ENCODE measurements around the gene DYNC1I1.

Gene DYNC1I1

DNA sequence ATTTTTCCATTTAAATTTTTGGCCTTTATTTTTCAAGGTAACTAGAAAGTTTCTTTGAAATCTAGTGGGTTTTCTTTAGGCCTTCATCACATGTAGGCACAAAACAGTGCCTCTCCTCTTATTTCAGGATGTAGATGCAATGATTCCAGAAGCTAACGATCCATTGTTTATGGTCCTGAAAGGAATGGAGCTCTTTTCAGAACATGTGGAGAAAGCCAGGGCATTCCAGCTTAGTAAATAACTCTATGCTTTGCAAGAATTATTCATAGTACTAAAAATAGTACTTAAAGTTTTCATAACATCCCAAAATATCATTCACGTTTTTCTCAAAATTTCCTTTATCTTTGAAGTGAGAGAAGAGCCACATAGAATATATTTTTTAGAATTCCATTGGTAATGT is 91.3 kb downstream of the DYNC1I1 start:
- H3K4me1 ChIP-seq (ENCODE audit: control insufficient read depth, insufficient read depth, low read length) = peaks cover 12% of the 10 kb centered on the region; the same call in 1 of the 2 replicates

DNA sequence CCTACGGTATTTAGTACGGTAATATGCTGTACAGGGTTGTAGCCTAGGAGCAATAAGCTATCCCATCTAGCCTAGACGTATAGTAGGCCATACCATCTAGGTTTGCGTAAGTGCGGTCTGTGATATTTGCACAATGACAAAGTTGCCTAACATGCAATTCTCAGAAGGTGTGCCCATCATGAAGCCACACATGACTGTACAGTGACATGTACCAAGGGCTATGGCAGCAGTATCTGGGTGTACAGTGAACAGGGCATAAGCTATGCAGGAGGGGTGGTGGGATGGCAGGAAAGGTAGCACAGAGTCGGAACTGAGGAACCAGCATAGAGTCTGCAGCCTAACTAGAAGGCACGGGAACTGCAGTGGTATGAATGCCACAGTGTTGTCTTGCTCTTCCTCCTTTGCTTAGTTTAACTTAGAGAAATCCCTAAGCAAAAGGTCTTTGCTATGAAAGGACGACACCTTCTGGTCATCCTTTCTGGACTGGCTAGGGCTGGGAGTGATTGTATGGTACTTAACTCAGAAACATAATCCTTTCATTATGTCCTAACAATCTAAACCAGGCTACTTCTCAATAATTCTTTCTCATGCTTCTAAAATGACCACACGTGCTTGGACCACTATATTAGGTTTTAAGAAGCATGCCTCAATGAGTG is 93.5 kb downstream of the DYNC1I1 start:
- no peak overlapping the region for H3K9ac ChIP-seq (ENCODE audit: low read length)
- peaks cover 3% of the 10 kb centered on the region; the same call in 1 of the 2 replicates for H3K4me1 ChIP-seq (ENCODE audit: control insufficient read depth, insufficient read depth, low read length)

More for the DNA sequence above, 91.3 kb downstream of the DYNC1I1 start:
- Histone ChIP-seq H3K36me3 (ENCODE audit: control insufficient read depth, insufficient read depth, low read length) (no peaks in the 10 kb centered on the region), H3K9me3 (ENCODE audit: control insufficient read depth, insufficient read depth, low read depth, low read length) (no peaks in the 10 kb centered on the region), H3K9ac (ENCODE audit: low read length) (no peak overlapping the region), H3K4me3 (ENCODE audit: low read depth, low read length) (no peak overlapping the region), H3K27ac (ENCODE audit: low read depth, low read length) (no peak overlapping the region), H3K27me3 (ENCODE audit: control insufficient read depth, insufficient read depth, low read length) (no peaks in the 10 kb centered on the region)

DNA sequence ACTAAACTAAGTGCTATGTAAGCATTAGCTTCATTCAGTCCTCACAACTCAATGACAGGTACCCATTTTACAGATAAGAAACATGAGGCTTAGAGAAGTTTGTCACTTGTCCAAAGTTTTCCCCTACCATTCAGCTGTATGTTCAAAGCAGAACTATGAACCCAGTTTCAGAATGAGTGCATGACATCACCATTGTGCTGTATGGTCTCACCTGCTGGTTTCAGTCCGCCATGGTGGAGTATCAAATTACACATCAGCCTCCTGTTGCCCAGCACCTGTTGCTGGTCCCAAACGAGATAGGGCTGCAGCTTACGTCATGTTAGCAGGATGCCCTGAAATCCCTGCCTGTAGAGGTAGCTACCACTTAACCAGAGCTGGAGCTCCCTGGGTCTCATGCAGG is 95.0 kb downstream of the DYNC1I1 start:
- H3K9ac ChIP-seq (ENCODE audit: low read length) = no peak overlapping the region
- H3K27me3 ChIP-seq (ENCODE audit: control insufficient read depth, insufficient read depth, low read length) = no peaks in the 10 kb centered on the region
- H3K4me3 ChIP-seq (ENCODE audit: low read depth, low read length) = no peak overlapping the region
- no peaks in the 10 kb centered on the region for H3K9me3 ChIP-seq (ENCODE audit: control insufficient read depth, insufficient read depth, low read depth, low read length)
- no peak overlapping the region for H3K27ac ChIP-seq (ENCODE audit: low read depth, low read length)
- H3K36me3 ChIP-seq (ENCODE audit: control insufficient read depth, insufficient read depth, low read length) = no peaks in the 10 kb centered on the region
- no peaks in the 10 kb centered on the region for H3K4me1 ChIP-seq (ENCODE audit: control insufficient read depth, insufficient read depth, low read length)

More for the DNA sequence above, 93.5 kb downstream of the DYNC1I1 start:
- H3K9me3 ChIP-seq (ENCODE audit: control insufficient read depth, insufficient read depth, low read depth, low read length) = no peaks in the 10 kb centered on the region
- no peaks in the 10 kb centered on the region for H3K36me3 ChIP-seq (ENCODE audit: control insufficient read depth, insufficient read depth, low read length)
- no peak overlapping the region for H3K27ac ChIP-seq (ENCODE audit: low read depth, low read length)
- no peaks in the 10 kb centered on the region for H3K27me3 ChIP-seq (ENCODE audit: control insufficient read depth, insufficient read depth, low read length)
- no peak overlapping the region for H3K4me3 ChIP-seq (ENCODE audit: low read depth, low read length)

DNA sequence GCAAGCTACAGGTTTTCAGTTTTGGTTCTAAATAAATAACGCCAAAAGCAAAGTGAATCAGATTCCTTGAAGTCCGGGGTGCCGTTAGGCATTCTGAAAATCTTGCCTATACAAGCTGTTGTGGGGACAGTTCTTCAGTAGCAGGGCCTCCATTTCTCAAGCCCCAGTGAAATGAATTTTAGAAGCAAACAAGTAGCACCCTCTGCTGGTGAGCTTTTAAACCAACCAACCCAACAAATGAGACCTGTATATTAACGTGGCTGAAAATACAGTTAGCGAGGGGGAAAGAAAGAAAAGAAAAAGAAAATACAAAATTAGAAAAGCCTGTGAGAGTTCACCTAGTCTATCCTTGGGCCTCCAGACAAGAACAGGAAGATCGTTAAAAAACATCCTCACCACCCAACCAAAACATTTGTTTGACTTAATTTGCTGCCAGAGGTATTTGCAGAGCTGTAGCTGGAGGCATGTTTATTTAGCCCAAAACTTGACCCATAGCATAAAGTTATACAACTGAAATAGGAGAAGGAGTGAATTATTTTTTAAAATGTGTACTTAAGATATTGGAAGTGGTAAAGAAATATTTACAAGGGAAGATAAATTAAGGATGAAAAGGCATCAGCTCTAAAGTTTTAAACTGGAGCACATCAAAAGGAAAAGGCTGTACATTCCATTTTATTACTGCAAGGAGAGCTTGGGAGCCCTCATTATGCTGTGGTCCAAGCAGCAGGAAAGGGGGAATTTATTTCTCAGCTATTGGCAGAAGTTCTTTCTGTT is 98.9 kb downstream of the DYNC1I1 start:
- H3K4me3 ChIP-seq (ENCODE audit: low read depth, low read length) = no peak overlapping the region
- no peaks in the 10 kb centered on the region for H3K27me3 ChIP-seq (ENCODE audit: control insufficient read depth, insufficient read depth, low read length)
- H3K27ac ChIP-seq (ENCODE audit: low read depth, low read length) = no peak overlapping the region
- H3K9ac ChIP-seq (ENCODE audit: low read length) = no peak overlapping the region
- H3K4me1 ChIP-seq (ENCODE audit: control insufficient read depth, insufficient read depth, low read length) = no peaks in the 10 kb centered on the region
- no peaks in the 10 kb centered on the region for H3K9me3 ChIP-seq (ENCODE audit: control insufficient read depth, insufficient read depth, low read depth, low read length)
- no peaks in the 10 kb centered on the region; the same call in 1 of the 2 replicates for H3K36me3 ChIP-seq (ENCODE audit: control insufficient read depth, insufficient read depth, low read length)

DNA sequence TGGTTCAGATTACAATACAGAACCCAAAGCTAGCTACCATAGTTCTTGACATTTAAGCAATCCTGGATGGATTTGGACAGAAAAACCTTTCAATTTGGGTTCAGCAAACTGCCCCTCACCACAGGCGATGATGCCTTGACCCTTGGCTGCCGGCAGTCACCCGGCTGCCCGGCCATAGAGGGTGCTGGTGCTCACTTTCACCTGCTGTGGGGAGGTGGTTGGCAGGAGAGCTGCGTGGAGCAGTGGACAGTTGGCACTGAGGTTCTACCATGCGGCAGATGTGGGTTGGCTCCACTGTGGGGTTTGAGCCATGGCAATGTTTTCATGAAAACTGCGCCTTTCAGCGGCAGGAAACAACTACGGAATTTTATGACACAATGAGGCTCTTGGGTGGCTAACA is 99.5 kb downstream of the DYNC1I1 start:
- H3K4me3 ChIP-seq (ENCODE audit: low read depth, low read length) = no peak overlapping the region
- H3K27me3 ChIP-seq (ENCODE audit: control insufficient read depth, insufficient read depth, low read length) = no peaks in the 10 kb centered on the region
- H3K36me3 ChIP-seq (ENCODE audit: control insufficient read depth, insufficient read depth, low read length) = no peaks in the 10 kb centered on the region; the same call in 1 of the 2 replicates
- no peak overlapping the region for H3K27ac ChIP-seq (ENCODE audit: low read depth, low read length)
- H3K9me3 ChIP-seq (ENCODE audit: control insufficient read depth, insufficient read depth, low read depth, low read length) = no peaks in the 10 kb centered on the region
- H3K4me1 ChIP-seq (ENCODE audit: control insufficient read depth, insufficient read depth, low read length) = no peaks in the 10 kb centered on the region
- H3K9ac ChIP-seq (ENCODE audit: low read length) = no peak overlapping the region

DNA sequence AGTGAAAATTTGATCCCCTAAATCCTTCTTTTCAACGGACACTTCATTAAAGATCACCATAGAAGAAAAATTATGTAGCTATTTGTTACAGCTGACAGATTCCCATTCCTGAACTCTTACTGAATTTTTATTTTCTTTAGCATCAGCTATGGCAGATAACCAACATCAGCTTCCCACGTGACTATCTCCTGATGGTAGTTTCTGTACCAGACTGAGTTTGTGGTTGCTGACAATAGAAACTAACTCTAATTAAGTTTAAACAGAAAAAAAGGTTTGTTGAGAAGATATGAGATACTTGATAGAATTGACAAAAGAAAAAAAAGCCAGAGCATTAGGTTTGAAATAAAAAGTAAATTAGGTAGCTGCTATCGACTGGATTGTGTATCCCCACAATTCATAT is 101.8 kb downstream of the DYNC1I1 start:
- Histone ChIP-seq H3K4me1 (ENCODE audit: control insufficient read depth, insufficient read depth, low read length) (no peaks in the 10 kb centered on the region), H3K9ac (ENCODE audit: low read length) (no peak overlapping the region), H3K27ac (ENCODE audit: low read depth, low read length) (no peak overlapping the region)

DNA sequence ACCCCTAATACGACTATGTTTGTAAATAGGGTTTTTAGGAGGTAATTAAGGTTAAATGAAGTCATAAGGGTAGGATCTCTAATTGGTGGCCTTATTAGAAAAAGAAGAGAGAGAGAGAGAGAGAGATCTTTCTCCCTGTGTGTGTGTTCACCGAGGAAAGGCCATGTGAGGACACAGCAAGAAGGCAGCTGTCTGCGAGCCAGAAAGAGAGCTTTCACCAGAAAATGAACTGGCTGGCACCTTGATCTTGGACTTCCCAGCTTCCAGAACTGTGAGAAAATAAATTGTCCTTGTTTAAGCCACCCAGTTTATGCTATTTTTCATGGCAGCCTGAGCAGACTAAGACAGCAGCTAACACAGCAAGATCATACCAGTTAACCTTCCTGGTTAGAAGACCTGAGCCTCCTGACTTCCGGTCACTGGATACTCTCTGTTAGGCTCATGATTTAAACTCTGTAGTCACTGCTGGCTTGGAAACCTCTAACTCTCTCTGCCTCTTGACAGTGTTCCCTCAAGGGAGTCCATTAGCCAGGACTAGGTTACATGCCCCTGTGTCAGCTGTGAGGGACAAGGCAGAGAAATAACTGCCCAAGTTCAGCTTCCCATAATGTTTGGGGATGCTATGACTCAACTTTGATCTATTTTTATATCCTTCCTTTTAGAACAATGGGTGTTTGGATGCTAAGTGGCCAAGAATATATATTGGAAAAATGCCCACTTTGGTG is 102.3 kb downstream of the DYNC1I1 start:
- H3K4me1 ChIP-seq (ENCODE audit: control insufficient read depth, insufficient read depth, low read length) = no peaks in the 10 kb centered on the region
- H3K4me3 ChIP-seq (ENCODE audit: low read depth, low read length) = no peak overlapping the region
- H3K27me3 ChIP-seq (ENCODE audit: control insufficient read depth, insufficient read depth, low read length) = no peaks in the 10 kb centered on the region
- no peaks in the 10 kb centered on the region; the same call in 1 of the 2 replicates for H3K36me3 ChIP-seq (ENCODE audit: control insufficient read depth, insufficient read depth, low read length)
- H3K27ac ChIP-seq (ENCODE audit: low read depth, low read length) = no peak overlapping the region
- no peak overlapping the region for H3K9ac ChIP-seq (ENCODE audit: low read length)
- no peaks in the 10 kb centered on the region for H3K9me3 ChIP-seq (ENCODE audit: control insufficient read depth, insufficient read depth, low read depth, low read length)

More for the DNA sequence above, 101.8 kb downstream of the DYNC1I1 start:
- Histone ChIP-seq H3K27me3 (ENCODE audit: control insufficient read depth, insufficient read depth, low read length) (no peaks in the 10 kb centered on the region), H3K36me3 (ENCODE audit: control insufficient read depth, insufficient read depth, low read length) (no peaks in the 10 kb centered on the region; the same call in 1 of the 2 replicates), H3K9me3 (ENCODE audit: control insufficient read depth, insufficient read depth, low read depth, low read length) (no peaks in the 10 kb centered on the region), H3K4me3 (ENCODE audit: low read depth, low read length) (no peak overlapping the region)

DNA sequence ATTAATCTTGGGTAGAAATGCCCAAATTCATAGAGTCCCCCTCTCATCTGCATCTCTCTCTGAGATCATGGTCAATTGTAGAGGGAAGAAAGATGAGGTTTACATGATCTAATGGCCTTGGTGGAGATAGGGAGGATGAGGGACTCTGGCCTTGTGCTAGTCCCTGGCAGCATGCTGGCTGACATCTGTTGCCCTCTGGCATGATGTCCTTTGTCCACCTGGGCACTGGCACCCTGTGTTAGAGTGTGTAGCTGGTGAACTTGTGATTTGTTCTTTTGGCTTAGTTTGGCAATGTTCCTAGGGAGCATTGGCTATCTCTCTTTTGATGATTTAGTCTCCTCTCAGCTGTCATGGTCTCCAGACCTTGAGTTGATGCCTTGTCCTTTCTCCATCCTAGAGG is 103.2 kb downstream of the DYNC1I1 start:
- Histone ChIP-seq H3K4me3 (ENCODE audit: low read depth, low read length) (no peak overlapping the region), H3K27me3 (ENCODE audit: control insufficient read depth, insufficient read depth, low read length) (no peaks in the 10 kb centered on the region), H3K9me3 (ENCODE audit: control insufficient read depth, insufficient read depth, low read depth, low read length) (no peaks in the 10 kb centered on the region), H3K36me3 (ENCODE audit: control insufficient read depth, insufficient read depth, low read length) (no peaks in the 10 kb centered on the region; the same call in 1 of the 2 replicates), H3K4me1 (ENCODE audit: control insufficient read depth, insufficient read depth, low read length) (no peaks in the 10 kb centered on the region), H3K9ac (ENCODE audit: low read length) (no peak overlapping the region), H3K27ac (ENCODE audit: low read depth, low read length) (no peak overlapping the region)

DNA sequence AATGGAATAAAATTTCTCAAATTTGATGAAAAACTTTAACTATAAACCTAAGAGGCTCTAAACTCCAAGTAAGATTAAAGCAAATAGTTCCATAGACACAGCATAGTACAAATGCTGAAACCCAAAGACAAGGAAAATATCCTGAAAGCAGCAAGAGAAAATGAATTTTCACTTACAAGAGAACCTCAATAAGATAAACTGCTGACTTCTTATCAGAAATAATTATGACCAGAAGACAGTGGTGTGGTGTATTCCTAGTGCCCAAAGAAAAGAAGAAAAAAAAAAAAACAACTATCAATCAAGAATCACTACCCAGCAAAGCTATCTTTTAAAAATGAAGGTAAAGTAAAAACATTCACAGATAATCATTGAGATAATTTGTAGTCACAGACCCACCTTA is 106.3 kb downstream of the DYNC1I1 start:
- no peaks in the 10 kb centered on the region for H3K4me1 ChIP-seq (ENCODE audit: control insufficient read depth, insufficient read depth, low read length)

DNA sequence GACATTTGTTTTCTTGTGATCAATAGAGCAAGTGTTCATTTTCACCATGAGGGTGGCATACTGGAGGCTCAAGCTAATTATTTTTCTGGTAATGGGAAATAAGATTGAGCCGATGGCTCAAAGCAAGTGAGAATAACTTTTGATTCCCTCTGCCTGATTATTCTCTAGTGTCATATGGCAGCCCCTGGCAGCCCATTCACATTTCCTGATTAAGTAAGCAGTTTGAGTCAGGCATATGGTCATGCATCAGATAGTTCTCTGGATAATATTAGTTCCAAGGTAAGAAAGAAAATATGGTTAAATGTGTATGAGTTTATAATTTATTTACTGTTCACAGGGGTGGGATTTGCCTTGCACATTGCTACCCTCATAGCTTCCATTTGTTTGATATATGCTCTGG is 109.2 kb downstream of the DYNC1I1 start:
- Histone ChIP-seq H3K4me1 (ENCODE audit: control insufficient read depth, insufficient read depth, low read length) (no peaks in the 10 kb centered on the region), H3K36me3 (ENCODE audit: control insufficient read depth, insufficient read depth, low read length) (no peaks in the 10 kb centered on the region), H3K9ac (ENCODE audit: low read length) (no peak overlapping the region), H3K27ac (ENCODE audit: low read depth, low read length) (no peak overlapping the region), H3K27me3 (ENCODE audit: control insufficient read depth, insufficient read depth, low read length) (no peaks in the 10 kb centered on the region), H3K4me3 (ENCODE audit: low read depth, low read length) (no peak overlapping the region), H3K9me3 (ENCODE audit: control insufficient read depth, insufficient read depth, low read depth, low read length) (no peaks in the 10 kb centered on the region)

More for the DNA sequence above, 106.3 kb downstream of the DYNC1I1 start:
- Histone ChIP-seq H3K27ac (ENCODE audit: low read depth, low read length) (no peak overlapping the region), H3K27me3 (ENCODE audit: control insufficient read depth, insufficient read depth, low read length) (no peaks in the 10 kb centered on the region), H3K36me3 (ENCODE audit: control insufficient read depth, insufficient read depth, low read length) (no peaks in the 10 kb centered on the region; the same call in 1 of the 2 replicates), H3K9ac (ENCODE audit: low read length) (no peak overlapping the region), H3K4me3 (ENCODE audit: low read depth, low read length) (no peak overlapping the region), H3K9me3 (ENCODE audit: control insufficient read depth, insufficient read depth, low read depth, low read length) (no peaks in the 10 kb centered on the region)

DNA sequence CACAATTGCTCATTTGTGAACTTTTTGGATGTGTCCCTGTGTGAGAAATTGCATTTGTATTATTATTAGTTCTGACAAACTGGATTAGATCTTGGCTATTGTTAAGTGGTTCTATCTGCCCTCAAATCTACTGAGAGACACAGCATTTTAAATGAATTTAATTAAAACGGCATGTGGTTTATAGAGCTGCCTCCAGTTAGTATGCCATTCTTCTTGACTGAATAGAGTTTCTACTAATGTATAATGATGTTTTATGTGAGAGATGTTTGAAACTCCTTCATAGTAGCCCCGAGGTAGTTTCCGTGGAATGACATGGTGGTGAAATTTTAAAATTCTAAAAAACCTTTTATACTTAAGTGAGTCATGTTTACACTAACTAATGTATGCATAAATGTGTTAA is 110.9 kb downstream of the DYNC1I1 start:
- Histone ChIP-seq H3K27me3 (ENCODE audit: control insufficient read depth, insufficient read depth, low read length) (no peaks in the 10 kb centered on the region), H3K4me1 (ENCODE audit: control insufficient read depth, insufficient read depth, low read length) (no peaks in the 10 kb centered on the region), H3K4me3 (ENCODE audit: low read depth, low read length) (no peak overlapping the region), H3K27ac (ENCODE audit: low read depth, low read length) (no peak overlapping the region), H3K36me3 (ENCODE audit: control insufficient read depth, insufficient read depth, low read length) (no peaks in the 10 kb centered on the region), H3K9ac (ENCODE audit: low read length) (no peak overlapping the region), H3K9me3 (ENCODE audit: control insufficient read depth, insufficient read depth, low read depth, low read length) (no peaks in the 10 kb centered on the region)

All from HUES6 (cell line).